ENCODE results near the gene PACRG. TPM values are rescaled to one million over a fixed set of nuclear protein-coding genes. Genes with fewer than 3 reads are reported as not detected.

PACRG gene
- polyA plus RNA-seq, 2 of the 4 experiments (the other 2 are of a cell fraction): 0.14 to 0.30 TPM

DNA sequence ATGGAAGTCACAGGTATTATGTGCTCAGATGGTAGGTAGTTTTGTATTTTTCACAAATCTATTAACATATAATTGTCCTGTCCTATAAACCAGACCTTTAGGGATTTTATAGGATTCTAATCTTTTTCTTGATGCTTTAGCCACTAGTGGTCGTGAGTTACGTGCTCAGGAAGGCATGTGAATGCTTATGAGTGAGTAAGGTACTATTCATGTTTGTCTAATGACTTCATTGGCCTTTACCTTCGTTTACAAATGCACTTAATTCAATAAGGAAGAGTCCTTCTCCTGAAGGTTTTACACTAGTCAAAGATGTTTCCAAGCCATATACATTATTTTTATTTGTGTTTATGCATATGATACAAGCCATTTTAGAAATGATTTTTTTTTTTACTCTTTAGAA is 23.0 kb downstream of the PACRG start:
- H3K4me2 ChIP-seq: peak overlapping the region; percentile 36; the same call in 2 of the 3 replicates
- CTCF ChIA-PET: no interaction called here
- ATAC-seq (peak; percentile 66 to 82; a peak in 5 of 6 replicates), FAIRE-seq (no peak), DNase-seq (ENCODE audit: low read depth in 1 of 2, low spot score in 1 of 2) (peak in 1 of 2 experiments; percentile 61)
- no peak for TF ChIP-seq HOXA7 (CRISPR knock-in tag; IDR thresholded peaks at IDR 0.05)
- no peak; the same call in 1 of the 2 replicates for TF ChIP-seq GATA3 (IDR thresholded peaks at IDR 0.05; ENCODE audit: borderline replicate concordance)
- no peak for TF ChIP-seq FOSL2 (IDR thresholded peaks at IDR 0.05)
- peak; percentile 64 for TF ChIP-seq FOSL2 (CRISPR knock-in tag; IDR thresholded peaks at IDR 0.05)
- TF ChIP-seq, protein P1, sequence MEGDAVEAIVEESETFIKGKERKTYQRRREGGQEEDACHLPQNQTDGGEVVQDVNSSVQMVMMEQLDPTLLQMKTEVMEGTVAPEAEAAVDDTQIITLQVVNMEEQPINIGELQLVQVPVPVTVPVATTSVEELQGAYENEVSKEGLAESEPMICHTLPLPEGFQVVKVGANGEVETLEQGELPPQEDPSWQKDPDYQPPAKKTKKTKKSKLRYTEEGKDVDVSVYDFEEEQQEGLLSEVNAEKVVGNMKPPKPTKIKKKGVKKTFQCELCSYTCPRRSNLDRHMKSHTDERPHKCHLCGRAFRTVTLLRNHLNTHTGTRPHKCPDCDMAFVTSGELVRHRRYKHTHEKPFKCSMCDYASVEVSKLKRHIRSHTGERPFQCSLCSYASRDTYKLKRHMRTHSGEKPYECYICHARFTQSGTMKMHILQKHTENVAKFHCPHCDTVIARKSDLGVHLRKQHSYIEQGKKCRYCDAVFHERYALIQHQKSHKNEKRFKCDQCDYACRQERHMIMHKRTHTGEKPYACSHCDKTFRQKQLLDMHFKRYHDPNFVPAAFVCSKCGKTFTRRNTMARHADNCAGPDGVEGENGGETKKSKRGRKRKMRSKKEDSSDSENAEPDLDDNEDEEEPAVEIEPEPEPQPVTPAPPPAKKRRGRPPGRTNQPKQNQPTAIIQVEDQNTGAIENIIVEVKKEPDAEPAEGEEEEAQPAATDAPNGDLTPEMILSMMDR (IDR thresholded peaks at IDR 0.05): 0 out of 3 replicates have a peak, but pooled peaks have one; percentile 7
- TF ChIP-seq EHMT2 (IDR thresholded peaks at IDR 0.05; ENCODE audit: low read depth): no peak
- no peak for TF ChIP-seq RCOR1 (IDR thresholded peaks at IDR 0.05; ENCODE audit: low read depth, low read length)
- TF ChIP-seq USF2 (IDR thresholded peaks at IDR 0.05): no peak
- TF ChIP-seq ESRRA (IDR thresholded peaks at IDR 0.05; ENCODE audit: borderline replicate concordance, low read length): no peak
- no peak for TF ChIP-seq ATOH8 (CRISPR knock-in tag; IDR thresholded peaks at IDR 0.05; ENCODE audit: low read depth)
- TF ChIP-seq, protein P2, sequence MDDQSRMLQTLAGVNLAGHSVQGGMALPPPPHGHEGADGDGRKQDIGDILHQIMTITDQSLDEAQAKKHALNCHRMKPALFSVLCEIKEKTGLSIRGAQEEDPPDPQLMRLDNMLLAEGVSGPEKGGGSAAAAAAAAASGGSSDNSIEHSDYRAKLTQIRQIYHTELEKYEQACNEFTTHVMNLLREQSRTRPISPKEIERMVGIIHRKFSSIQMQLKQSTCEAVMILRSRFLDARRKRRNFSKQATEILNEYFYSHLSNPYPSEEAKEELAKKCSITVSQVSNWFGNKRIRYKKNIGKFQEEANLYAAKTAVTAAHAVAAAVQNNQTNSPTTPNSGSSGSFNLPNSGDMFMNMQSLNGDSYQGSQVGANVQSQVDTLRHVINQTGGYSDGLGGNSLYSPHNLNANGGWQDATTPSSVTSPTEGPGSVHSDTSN (IDR thresholded peaks at IDR 0.05): no peak
- no peak for TF ChIP-seq CBX8 (IDR thresholded peaks at IDR 0.05)
- TF ChIP-seq RAD21 (conservative IDR thresholded peaks at IDR 0.05 in 1 of 2, IDR thresholded peaks at IDR 0.05 in 1 of 2): no peak
- TF ChIP-seq MAZ (IDR thresholded peaks at IDR 0.05; ENCODE audit: borderline replicate concordance, low read depth, low read length): no peak
- no peak for TF ChIP-seq NFE2L2 (conservative IDR thresholded peaks at IDR 0.05; ENCODE audit: low read length)
- TF ChIP-seq SREBF2 (IDR thresholded peaks at IDR 0.05): no peak
- TF ChIP-seq ZSCAN20 (CRISPR knock-in tag; IDR thresholded peaks at IDR 0.05): no peak
- no peaks in the 10 kb centered on the region for H3K4me1 ChIP-seq
- WGBS (ENCODE audit: missing lambda C conversion rate): 6% methylated on average over 3 of the region's 3 CpGs
- no peak overlapping the region for H3K27ac ChIP-seq
- no peaks in the 10 kb centered on the region for H3K9me3 ChIP-seq
- no peak overlapping the region for H3K4me3 ChIP-seq
- POLR2A ChIA-PET: no interaction called here

DNA sequence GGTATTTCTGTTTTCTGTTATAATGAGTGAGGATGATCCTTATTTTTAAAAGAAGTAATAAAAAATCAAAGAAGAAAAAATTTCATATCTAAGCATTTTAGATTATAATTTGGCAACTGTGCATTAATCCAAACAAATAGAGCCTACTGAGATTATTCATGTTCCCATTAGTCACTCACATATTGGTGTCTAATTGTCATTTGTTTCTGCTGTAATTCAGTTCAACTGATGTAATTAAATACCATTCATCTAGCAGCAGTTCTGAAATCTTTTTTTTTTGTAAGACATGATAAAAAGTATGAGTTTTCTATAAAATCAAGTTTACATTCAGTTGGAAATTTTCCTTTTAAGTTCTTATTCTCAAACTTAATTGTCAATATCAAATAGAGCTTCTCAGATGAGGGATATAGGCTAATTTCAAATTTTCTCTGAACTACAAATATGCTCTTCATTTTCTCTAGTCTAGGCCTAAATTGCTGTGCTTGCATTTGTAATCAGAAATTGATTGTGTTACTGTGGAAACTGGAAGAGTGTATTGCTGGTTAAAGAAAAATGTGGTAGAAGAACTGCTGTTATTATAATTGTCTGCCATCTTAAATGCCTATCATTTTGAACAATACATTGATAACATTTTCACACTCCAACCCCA is 23.6 kb downstream of the PACRG start:
- H3K4me3 ChIP-seq: no peak overlapping the region
- no peak for ATAC-seq
- CTCF ChIA-PET: no interaction called here
- H3K4me2 ChIP-seq: peak overlapping the region; percentile 36; the same call in 1 of the 3 replicates
- no peaks in the 10 kb centered on the region for H3K4me1 ChIP-seq
- no peak overlapping the region for H3K27ac ChIP-seq
- no peaks in the 10 kb centered on the region for H3K9me3 ChIP-seq
- no peak for DNase-seq (ENCODE audit: low read depth in 1 of 2, low spot score in 1 of 2)
- FAIRE-seq: no peak
- POLR2A ChIA-PET: no interaction called here
- TF ChIP-seq SREBF2 (IDR thresholded peaks at IDR 0.05) (no peak), RNF2 (IDR thresholded peaks at IDR 0.05; ENCODE audit: borderline replicate concordance, low read depth) (no peak), HEYL (CRISPR knock-in tag; IDR thresholded peaks at IDR 0.05) (no peak), HOXB13 (CRISPR knock-in tag; IDR thresholded peaks at IDR 0.05; ENCODE audit: low read depth) (no peak), CHD4 (IDR thresholded peaks at IDR 0.05; ENCODE audit: borderline replicate concordance) (no peak), HOXB5 (CRISPR knock-in tag; IDR thresholded peaks at IDR 0.05) (no peak), MAFK (IDR thresholded peaks at IDR 0.05; ENCODE audit: partially characterized antibody) (peak; percentile 40)
